Ascending aorta (tissue), 2 donors: ENCODE data around the gene KANK4. TPM values are rescaled to one million over a fixed set of nuclear protein-coding genes. Genes with fewer than 3 reads are reported as not detected.
A peak's percentile ranks its signal among the peaks of the same experiment; 100 is the strongest.

ENCODE experiments used
- DNase-seq, 2 donors: peaks; one replicate each; pipeline ENCODE4 v3.0.0-alpha.2; 2019; ENCODE audit warnings: low spot score in 2 of 2
- H3K27ac ChIP-seq, 2 donors: fragments of 200-600 bp; sonication (generic); one replicate each; pipeline ENCODE4 v1.5.1; 2016 to 2017; ENCODE audit warnings: mild to moderate bottlenecking in 1 of 2
- H3K27me3 ChIP-seq: fragments of 200-600 bp; sonication (generic); one replicate; pipeline ENCODE4 v1.5.1; 2017
- H3K36me3 ChIP-seq, 2 donors: fragments of 200-600 bp; sonication (generic); one replicate each; pipeline ENCODE4 v1.5.1; 2016
- H3K4me1 ChIP-seq, 2 donors: fragments of 200-600 bp; sonication (generic); one replicate each; pipeline ENCODE4 v1.5.1; 2016 to 2017; ENCODE audit warnings: mild to moderate bottlenecking in 1 of 2
- H3K4me3 ChIP-seq, 2 donors: fragments of 200-600 bp; sonication (generic); one replicate each; pipeline ENCODE4 v1.5.1; 2016 to 2017; ENCODE audit warnings: mild to moderate bottlenecking in 1 of 2
- H3K9me3 ChIP-seq, 2 donors: fragments of 200-600 bp; sonication (generic); one replicate each; pipeline ENCODE4 v1.5.1; 2016
- intact Hi-C: fragments of 100-400 bp; cut with DNase I; formaldehyde crosslinking; loops from one replicate; pipeline ENCODE4 v1.15.1; 2023
- total RNA-seq: library from RNA; depleted of rRNA; stranded (reverse); fragments of >200 nt; gene quantifications from one replicate; pipeline ENCODE4 v1.1.0, GENCODE V29; 2016
- TF ChIP-seq, protein P1 (sequence below), 3 experiments: fragments of 200-600 bp in 2 of 3; fragments of 450-650 bp in 1 of 3; sonication (generic) in 2 of 3; IDR thresholded peaks; one replicate each; pipeline ENCODE4 v1.5.1; 2016 to 2019; ENCODE audit warnings: antibody characterized with exemption in 3 of 3, mild to moderate bottlenecking in 1 of 3, moderate library complexity in 1 of 3

KANK4 gene
- total RNA-seq, 1 donor from 2014 or later, result not detected

DNA sequence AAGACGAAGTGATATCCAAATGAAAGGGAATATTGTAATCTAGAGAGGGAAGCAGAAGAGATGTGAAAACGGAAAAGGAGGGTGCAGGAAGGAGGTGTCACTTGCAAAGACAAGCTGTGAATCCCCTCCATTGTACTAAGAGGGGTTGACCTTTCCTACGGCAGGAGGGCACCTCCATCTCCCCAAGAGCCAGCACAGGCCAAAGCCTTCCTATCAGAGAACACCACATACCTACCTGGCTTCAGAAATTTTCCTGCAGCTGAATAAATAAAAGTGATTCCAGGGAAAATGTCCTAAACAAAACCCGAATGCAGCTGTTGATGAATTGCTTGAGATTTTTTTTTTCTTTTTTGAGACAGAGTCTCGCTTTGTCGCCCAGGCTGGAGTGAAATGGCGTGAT lies 14.3 kb downstream of the KANK4 start:
- TF ChIP-seq, protein P1, sequence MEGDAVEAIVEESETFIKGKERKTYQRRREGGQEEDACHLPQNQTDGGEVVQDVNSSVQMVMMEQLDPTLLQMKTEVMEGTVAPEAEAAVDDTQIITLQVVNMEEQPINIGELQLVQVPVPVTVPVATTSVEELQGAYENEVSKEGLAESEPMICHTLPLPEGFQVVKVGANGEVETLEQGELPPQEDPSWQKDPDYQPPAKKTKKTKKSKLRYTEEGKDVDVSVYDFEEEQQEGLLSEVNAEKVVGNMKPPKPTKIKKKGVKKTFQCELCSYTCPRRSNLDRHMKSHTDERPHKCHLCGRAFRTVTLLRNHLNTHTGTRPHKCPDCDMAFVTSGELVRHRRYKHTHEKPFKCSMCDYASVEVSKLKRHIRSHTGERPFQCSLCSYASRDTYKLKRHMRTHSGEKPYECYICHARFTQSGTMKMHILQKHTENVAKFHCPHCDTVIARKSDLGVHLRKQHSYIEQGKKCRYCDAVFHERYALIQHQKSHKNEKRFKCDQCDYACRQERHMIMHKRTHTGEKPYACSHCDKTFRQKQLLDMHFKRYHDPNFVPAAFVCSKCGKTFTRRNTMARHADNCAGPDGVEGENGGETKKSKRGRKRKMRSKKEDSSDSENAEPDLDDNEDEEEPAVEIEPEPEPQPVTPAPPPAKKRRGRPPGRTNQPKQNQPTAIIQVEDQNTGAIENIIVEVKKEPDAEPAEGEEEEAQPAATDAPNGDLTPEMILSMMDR (IDR thresholded peaks at IDR 0.05), result no peak
- Histone ChIP-seq H3K4me3 (no peak overlapping the region), H3K27me3 (no peaks in the 10 kb centered on the region), H3K4me1 (no peaks in the 10 kb centered on the region), H3K9me3 (no peaks in the 10 kb centered on the region), H3K27ac (no peak overlapping the region), H3K36me3 (no peaks in the 10 kb centered on the region)
- DNase-seq, result no peak
- intact Hi-C loops, result no loop called here

- intact Hi-C loops, result no loop called here
- no peaks in the 10 kb centered on the region for H3K36me3 ChIP-seq
- TF ChIP-seq, protein P1 (IDR thresholded peaks at IDR 0.05), result no peak
- H3K4me1 ChIP-seq, result no peaks in the 10 kb centered on the region
- H3K9me3 ChIP-seq, result no peaks in the 10 kb centered on the region
- no peaks in the 10 kb centered on the region for H3K27me3 ChIP-seq
- no peak for DNase-seq
- no peak overlapping the region for H3K27ac ChIP-seq
- H3K4me3 ChIP-seq, result no peak overlapping the region
These were observed 14.7 kb downstream of the KANK4 start for GRCh38 chr1:62304515-62304914.

- TF ChIP-seq, protein P1 (IDR thresholded peaks at IDR 0.05), result no peak
- no peaks in the 10 kb centered on the region for H3K27me3 ChIP-seq
These were observed 17.4 kb downstream of the KANK4 start for GRCh38 chr1:62301726-62302390.

GRCh38 chr1:62299426-62300200 lies 19.6 kb downstream of the KANK4 start:
- TF ChIP-seq, protein P1 (IDR thresholded peaks at IDR 0.05), result no peak
- no peaks in the 10 kb centered on the region for H3K4me1 ChIP-seq
- no peaks in the 10 kb centered on the region for H3K36me3 ChIP-seq
- no peaks in the 10 kb centered on the region for H3K9me3 ChIP-seq
- H3K4me3 ChIP-seq, result no peak overlapping the region
- no peak overlapping the region for H3K27ac ChIP-seq
- no peak for DNase-seq
- intact Hi-C loops, result no loop called here
- H3K27me3 ChIP-seq, result no peaks in the 10 kb centered on the region

More at GRCh38 chr1:62301726-62302390, 17.4 kb downstream of the KANK4 start:
- no peaks in the 10 kb centered on the region for H3K36me3 ChIP-seq
- no peak overlapping the region for H3K4me3 ChIP-seq
- H3K27ac ChIP-seq, result no peak overlapping the region
- no peak for DNase-seq
- no peaks in the 10 kb centered on the region for H3K9me3 ChIP-seq
- intact Hi-C loops, result no loop called here
- H3K4me1 ChIP-seq, result no peaks in the 10 kb centered on the region

- no peaks in the 10 kb centered on the region for H3K27me3 ChIP-seq
- intact Hi-C loops, result no loop called here
- no peaks in the 10 kb centered on the region for H3K36me3 ChIP-seq
These were observed 23.2 kb downstream of the KANK4 start for GRCh38 chr1:62295921-62296491.

More at GRCh38 chr1:62295921-62296491, 23.2 kb downstream of the KANK4 start:
- no peak for DNase-seq
- H3K27ac ChIP-seq, result no peak overlapping the region
- H3K4me3 ChIP-seq, result peak overlapping the region in 1 of 2 donors; percentile 5
- H3K9me3 ChIP-seq, result no peaks in the 10 kb centered on the region
- TF ChIP-seq, protein P1 (IDR thresholded peaks at IDR 0.05), result no peak
- H3K4me1 ChIP-seq, result no peaks in the 10 kb centered on the region
